ENCODE data around the gene PPL. TPM values are rescaled to one million over a fixed set of nuclear protein-coding genes. Genes with fewer than 3 reads are reported as not detected.

Gene PPL
- total and polyA plus RNA-seq, 2 of the 13 experiments (the other 11 are each of a cell fraction or from before 2014, with no cell fraction given): 5.7 to 6.6 TPM

GRCh38 chr16:4947722-4948503 is 11.0 kb upstream of the PPL start (continued):
- TF ChIP-seq, protein P1, sequence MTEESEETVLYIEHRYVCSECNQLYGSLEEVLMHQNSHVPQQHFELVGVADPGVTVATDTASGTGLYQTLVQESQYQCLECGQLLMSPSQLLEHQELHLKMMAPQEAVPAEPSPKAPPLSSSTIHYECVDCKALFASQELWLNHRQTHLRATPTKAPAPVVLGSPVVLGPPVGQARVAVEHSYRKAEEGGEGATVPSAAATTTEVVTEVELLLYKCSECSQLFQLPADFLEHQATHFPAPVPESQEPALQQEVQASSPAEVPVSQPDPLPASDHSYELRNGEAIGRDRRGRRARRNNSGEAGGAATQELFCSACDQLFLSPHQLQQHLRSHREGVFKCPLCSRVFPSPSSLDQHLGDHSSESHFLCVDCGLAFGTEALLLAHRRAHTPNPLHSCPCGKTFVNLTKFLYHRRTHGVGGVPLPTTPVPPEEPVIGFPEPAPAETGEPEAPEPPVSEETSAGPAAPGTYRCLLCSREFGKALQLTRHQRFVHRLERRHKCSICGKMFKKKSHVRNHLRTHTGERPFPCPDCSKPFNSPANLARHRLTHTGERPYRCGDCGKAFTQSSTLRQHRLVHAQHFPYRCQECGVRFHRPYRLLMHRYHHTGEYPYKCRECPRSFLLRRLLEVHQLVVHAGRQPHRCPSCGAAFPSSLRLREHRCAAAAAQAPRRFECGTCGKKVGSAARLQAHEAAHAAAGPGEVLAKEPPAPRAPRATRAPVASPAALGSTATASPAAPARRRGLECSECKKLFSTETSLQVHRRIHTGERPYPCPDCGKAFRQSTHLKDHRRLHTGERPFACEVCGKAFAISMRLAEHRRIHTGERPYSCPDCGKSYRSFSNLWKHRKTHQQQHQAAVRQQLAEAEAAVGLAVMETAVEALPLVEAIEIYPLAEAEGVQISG (CRISPR knock-in tag; IDR thresholded peaks at IDR 0.05): peak; percentile 62
- TF ChIP-seq POLR2G (IDR thresholded peaks at IDR 0.05; ENCODE audit: low read depth, low read length) (peak; percentile 73; the same call in 1 of the 2 replicates), ZNF530 (CRISPR knock-in tag; IDR thresholded peaks at IDR 0.05; ENCODE audit: low read depth) (no peak), ZNF891 (CRISPR knock-in tag; IDR thresholded peaks at IDR 0.05) (peak; percentile 23; the same call in 1 of the 2 replicates), SOX5 (CRISPR knock-in tag; IDR thresholded peaks at IDR 0.05; ENCODE audit: borderline replicate concordance) (peak; percentile 53; the same call in 1 of the 2 replicates), NFKBIZ (CRISPR knock-in tag; IDR thresholded peaks at IDR 0.05) (no peak), CAMTA2 (CRISPR knock-in tag; IDR thresholded peaks at IDR 0.05; ENCODE audit: borderline replicate concordance) (peak; percentile 37; the same call in 1 of the 2 replicates), GATAD1 (CRISPR knock-in tag; IDR thresholded peaks at IDR 0.05) (0 out of 2 replicates have a peak, but pooled peaks have one; percentile 31), ZNF331 (CRISPR knock-in tag; IDR thresholded peaks at IDR 0.05) (peak; percentile 75; the same call in 1 of the 2 replicates), HNF4A (CRISPR knock-in tag; IDR thresholded peaks at IDR 0.05) (peak; percentile 35), TAF15 (IDR thresholded peaks at IDR 0.05; ENCODE audit: low read depth, low read length, poor library complexity, severe bottlenecking) (no peak), IRF2 (CRISPR knock-in tag; IDR thresholded peaks at IDR 0.05) (peak; percentile 69; the same call in 1 of the 2 replicates), MAFK (conservative IDR thresholded peaks at IDR 0.05 in 1 of 2, IDR thresholded peaks at IDR 0.05 in 1 of 2; ENCODE audit: low read length in 2 of 2) (peak in 1 of 2 experiments; percentile 35; a peak in 1 of 4 replicates), SIN3A (IDR thresholded peaks at IDR 0.05; ENCODE audit: borderline replicate concordance, low read depth, low read length) (no peak), ZNF24 (IDR thresholded peaks at IDR 0.05) (no peak), TBX2 (CRISPR knock-in tag; IDR thresholded peaks at IDR 0.05; ENCODE audit: borderline replicate concordance) (peak; percentile 55; the same call in 1 of the 2 replicates), JUNB (CRISPR knock-in tag; IDR thresholded peaks at IDR 0.05; ENCODE audit: borderline replicate concordance) (no peak), HDAC1 (CRISPR knock-in tag; IDR thresholded peaks at IDR 0.05) (peak; percentile 67), ZNF230 (CRISPR knock-in tag; IDR thresholded peaks at IDR 0.05) (0 out of 2 replicates have a peak, but pooled peaks have one; percentile 60), ZBTB7B (CRISPR knock-in tag; IDR thresholded peaks at IDR 0.05) (peak; percentile 77), ARNTL (CRISPR knock-in tag; IDR thresholded peaks at IDR 0.05) (peak; percentile 68), YEATS4 (CRISPR knock-in tag; IDR thresholded peaks at IDR 0.05; ENCODE audit: borderline replicate concordance) (peak; percentile 42; the same call in 1 of the 2 replicates), PRMT3 (CRISPR knock-in tag; IDR thresholded peaks at IDR 0.05; ENCODE audit: borderline replicate concordance, low read depth) (no peak), GZF1 (CRISPR knock-in tag; IDR thresholded peaks at IDR 0.05) (0 out of 2 replicates have a peak, but pooled peaks have one; percentile 7), ZNF225 (CRISPR knock-in tag; IDR thresholded peaks at IDR 0.05) (peak; percentile 79), ZNF788 (CRISPR knock-in tag; IDR thresholded peaks at IDR 0.05; ENCODE audit: borderline replicate concordance) (peak; percentile 51; the same call in 1 of the 2 replicates), ZNF746 (CRISPR knock-in tag; IDR thresholded peaks at IDR 0.05) (peak; percentile 66; the same call in 1 of the 2 replicates), MZF1 (CRISPR knock-in tag; IDR thresholded peaks at IDR 0.05; ENCODE audit: borderline replicate concordance) (peak; percentile 100), ZNF282 (IDR thresholded peaks at IDR 0.05; ENCODE audit: partially characterized antibody) (no peak)

All from HepG2 (cell line).